ENCODE data around the gene ADTRP.

The ADTRP gene

DNA sequence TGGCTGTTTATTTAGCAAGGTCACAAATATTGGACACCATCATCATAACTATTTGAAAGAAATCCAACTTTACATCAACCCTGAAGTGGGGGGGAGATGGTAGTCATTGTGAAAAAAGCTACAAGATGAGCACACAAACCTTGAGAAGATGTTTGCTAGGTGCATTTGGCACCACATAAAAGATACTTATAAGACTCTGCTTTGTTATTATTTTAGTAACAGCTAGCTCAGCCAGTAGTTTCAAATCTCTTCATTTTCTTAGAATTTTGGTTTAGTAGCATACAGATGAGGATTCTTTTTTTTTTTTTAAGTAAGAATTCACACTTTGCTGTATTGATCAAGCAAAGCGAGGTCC is 14.4 kb downstream of the ADTRP start:
- no peak overlapping the region for H3K4me3 ChIP-seq (ENCODE audit: low read depth, low read length)
- TF ChIP-seq, protein P1, sequence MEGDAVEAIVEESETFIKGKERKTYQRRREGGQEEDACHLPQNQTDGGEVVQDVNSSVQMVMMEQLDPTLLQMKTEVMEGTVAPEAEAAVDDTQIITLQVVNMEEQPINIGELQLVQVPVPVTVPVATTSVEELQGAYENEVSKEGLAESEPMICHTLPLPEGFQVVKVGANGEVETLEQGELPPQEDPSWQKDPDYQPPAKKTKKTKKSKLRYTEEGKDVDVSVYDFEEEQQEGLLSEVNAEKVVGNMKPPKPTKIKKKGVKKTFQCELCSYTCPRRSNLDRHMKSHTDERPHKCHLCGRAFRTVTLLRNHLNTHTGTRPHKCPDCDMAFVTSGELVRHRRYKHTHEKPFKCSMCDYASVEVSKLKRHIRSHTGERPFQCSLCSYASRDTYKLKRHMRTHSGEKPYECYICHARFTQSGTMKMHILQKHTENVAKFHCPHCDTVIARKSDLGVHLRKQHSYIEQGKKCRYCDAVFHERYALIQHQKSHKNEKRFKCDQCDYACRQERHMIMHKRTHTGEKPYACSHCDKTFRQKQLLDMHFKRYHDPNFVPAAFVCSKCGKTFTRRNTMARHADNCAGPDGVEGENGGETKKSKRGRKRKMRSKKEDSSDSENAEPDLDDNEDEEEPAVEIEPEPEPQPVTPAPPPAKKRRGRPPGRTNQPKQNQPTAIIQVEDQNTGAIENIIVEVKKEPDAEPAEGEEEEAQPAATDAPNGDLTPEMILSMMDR (IDR thresholded peaks at IDR 0.05; ENCODE audit: low read depth, low read length), result no peak
- DNase-seq, result no peak
- H3K27ac ChIP-seq, result no peak overlapping the region
- H3K27me3 ChIP-seq (ENCODE audit: insufficient read depth, low read depth, severe bottlenecking), result no peaks in the 10 kb centered on the region
- no peaks in the 10 kb centered on the region for H3K36me3 ChIP-seq
- H3K9me3 ChIP-seq (ENCODE audit: severe bottlenecking), result peaks cover 2% of the 10 kb centered on the region

DNA sequence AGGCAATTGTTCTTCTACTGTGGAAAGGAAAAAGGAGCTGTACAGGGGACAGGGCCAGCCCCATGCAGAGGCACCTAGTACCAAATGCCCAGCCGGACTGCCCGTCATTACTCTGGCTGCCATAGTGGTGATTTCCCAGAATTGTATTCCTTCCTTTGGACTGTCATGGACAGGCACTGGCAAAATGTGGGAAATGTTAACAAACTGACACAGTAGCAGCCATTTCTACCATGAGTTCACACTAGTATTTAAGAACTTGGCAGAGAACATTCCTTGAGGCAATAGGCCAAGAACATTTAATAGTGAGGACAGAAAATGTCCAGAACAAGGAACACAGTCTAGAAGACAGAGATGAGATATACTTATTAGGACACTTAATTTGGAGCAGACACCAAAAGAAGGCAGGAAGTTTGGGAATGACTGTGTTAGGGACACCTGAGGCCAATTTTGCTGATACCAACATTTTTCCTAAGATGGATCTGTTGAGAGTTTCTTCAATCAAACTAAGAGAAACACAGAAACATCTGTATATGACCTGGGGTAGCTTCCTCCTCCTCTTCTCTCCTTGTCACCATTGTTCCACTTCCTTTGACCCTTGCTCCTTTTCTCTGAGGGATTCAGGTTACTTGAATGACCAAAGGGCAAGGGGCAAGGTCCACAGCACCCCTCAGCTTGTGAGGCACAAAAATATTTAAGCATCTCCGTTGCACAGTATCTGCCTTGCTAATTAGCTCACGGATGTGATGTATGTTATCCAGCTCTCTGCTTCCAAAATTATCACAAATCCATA is 14.9 kb downstream of the ADTRP start:
- TF ChIP-seq, protein P1 (IDR thresholded peaks at IDR 0.05; ENCODE audit: low read depth, low read length), result no peak
- no peak for DNase-seq
- Histone ChIP-seq H3K4me3 (ENCODE audit: low read depth, low read length) (no peak overlapping the region), H3K9me3 (ENCODE audit: severe bottlenecking) (peaks cover under 1% of the 10 kb centered on the region), H3K36me3 (no peaks in the 10 kb centered on the region), H3K27me3 (ENCODE audit: insufficient read depth, low read depth, severe bottlenecking) (no peaks in the 10 kb centered on the region), H3K27ac (no peak overlapping the region)

DNA sequence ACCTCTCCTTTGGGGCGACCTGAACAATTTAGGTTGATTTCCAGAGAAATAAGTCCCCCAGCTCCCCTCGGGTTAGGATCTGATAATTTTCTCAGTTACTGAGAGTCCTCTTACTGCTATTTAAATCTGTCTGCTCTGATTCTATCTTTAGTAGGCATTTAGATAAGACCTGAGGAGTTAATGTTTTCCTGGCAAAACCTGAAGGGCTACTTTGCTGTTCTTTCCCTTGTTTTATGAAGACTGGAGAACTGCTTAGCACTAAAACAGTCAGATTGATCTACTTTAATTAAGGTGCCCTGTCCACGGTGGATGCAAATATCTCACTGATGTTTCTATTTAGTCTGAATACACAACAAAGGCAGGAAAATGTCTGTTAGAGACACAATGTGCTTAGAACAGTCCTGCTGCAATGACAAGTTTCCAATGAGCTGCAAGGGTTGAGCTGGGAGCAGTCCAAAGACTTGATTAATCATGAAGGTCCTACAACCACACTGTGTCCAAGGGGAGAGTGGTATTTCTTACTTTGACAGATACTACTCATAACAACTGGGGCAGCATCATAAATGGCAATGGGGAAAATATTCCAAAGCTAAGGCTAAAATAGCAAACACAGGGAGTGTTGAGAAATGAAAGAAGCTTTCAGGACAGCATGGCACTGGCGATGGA is 15.7 kb downstream of the ADTRP start:
- no peaks in the 10 kb centered on the region for H3K27me3 ChIP-seq (ENCODE audit: insufficient read depth, low read depth, severe bottlenecking)
- TF ChIP-seq, protein P1 (IDR thresholded peaks at IDR 0.05; ENCODE audit: low read depth, low read length), result no peak
- H3K9me3 ChIP-seq (ENCODE audit: severe bottlenecking), result no peaks in the 10 kb centered on the region
- no peak for DNase-seq
- H3K27ac ChIP-seq, result no peak overlapping the region
- no peaks in the 10 kb centered on the region for H3K36me3 ChIP-seq
- H3K4me3 ChIP-seq (ENCODE audit: low read depth, low read length), result no peak overlapping the region

DNA sequence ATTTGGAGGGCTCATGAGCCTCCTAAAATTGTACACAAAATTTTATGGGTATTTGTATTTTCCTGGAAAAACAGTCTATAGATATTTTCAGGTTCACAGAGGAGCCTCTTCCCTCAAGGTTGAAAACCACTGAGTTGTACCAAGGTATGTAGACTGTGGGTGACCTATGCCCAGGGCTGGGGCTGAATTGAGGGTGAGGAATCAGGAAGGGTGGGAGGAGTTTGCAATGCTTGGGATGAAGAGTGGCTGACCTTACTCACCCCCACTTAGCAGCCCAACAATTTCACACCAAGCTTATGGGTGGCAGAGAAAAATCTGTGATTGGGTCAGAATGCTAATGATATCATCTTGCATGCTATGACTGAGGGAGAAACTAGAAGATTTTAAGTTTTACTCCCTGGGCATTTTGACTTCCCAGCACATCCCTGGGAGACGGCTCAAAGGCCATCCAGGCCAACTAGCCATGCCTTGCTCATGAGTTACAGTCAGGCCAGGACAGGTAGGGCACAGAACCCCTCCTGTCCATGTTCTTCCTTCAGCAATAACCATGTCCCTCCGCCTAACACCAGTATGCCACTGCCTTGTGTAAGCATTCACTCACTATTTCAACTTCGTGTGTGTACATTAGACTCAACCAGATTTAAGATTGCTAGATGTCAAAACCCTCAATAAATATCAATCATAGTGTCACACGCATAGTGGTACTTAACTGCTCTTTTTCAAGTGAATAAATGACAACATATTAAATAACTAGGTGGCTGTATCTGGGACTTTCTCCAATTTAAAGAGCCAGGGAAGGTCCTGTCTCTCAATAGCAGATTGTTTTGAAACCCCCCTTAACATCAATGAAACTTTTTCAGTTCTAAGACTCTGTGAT is 16.6 kb downstream of the ADTRP start:
- H3K4me3 ChIP-seq (ENCODE audit: low read depth, low read length), result no peak overlapping the region
- H3K36me3 ChIP-seq, result no peaks in the 10 kb centered on the region
- TF ChIP-seq, protein P1 (IDR thresholded peaks at IDR 0.05; ENCODE audit: low read depth, low read length), result no peak
- no peaks in the 10 kb centered on the region for H3K27me3 ChIP-seq (ENCODE audit: insufficient read depth, low read depth, severe bottlenecking)
- DNase-seq, result no peak
- no peak overlapping the region for H3K27ac ChIP-seq
- H3K9me3 ChIP-seq (ENCODE audit: severe bottlenecking), result peaks cover 4% of the 10 kb centered on the region

DNA sequence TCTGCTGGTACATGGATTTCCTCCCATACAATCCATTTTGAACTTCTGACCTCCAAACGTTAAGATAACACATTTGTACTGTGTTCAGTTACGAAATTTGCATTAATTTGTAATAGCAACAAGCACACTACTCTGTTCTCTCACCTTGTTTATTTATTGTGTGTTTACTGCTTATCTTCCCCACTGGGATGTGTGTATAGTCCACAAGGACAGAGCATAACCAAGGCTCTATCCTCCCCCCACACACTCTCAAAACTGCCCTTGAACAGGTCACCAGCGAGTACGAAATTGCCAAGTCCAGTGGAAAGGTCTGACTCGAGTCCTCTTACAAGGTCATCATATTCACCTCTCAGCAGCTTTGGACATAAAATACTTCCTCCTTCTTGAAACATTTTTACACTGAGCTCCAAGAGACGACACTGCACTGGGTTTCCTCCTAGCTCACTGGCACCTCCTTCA is 18.6 kb downstream of the ADTRP start:
- Histone ChIP-seq H3K9me3 (ENCODE audit: severe bottlenecking) (peaks cover 4% of the 10 kb centered on the region), H3K36me3 (no peaks in the 10 kb centered on the region), H3K4me3 (ENCODE audit: low read depth, low read length) (no peak overlapping the region), H3K27me3 (ENCODE audit: insufficient read depth, low read depth, severe bottlenecking) (no peaks in the 10 kb centered on the region), H3K27ac (no peak overlapping the region)
- TF ChIP-seq, protein P1 (IDR thresholded peaks at IDR 0.05; ENCODE audit: low read depth, low read length), result no peak
- no peak for DNase-seq
